Iris pigment epithelial cell (primary cell): ENCODE data around the gene NCOA5.

Experiments
- DNase-seq: peaks from one replicate; pipeline ENCODE4 v3.0.0-alpha.2; 2011; ENCODE audit warnings: low read depth

The NCOA5 gene

GRCh38 chr20:46013829-46014516 is 75.8 kb downstream of the NCOA5 start:
- peak; percentile 33 for DNase-seq

- DNase-seq, result no peak
Observed at GRCh38 chr20:46013322-46013828, 76.4 kb downstream of the NCOA5 start.

- DNase-seq, result no peak
Observed at GRCh38 chr20:46012921-46013320, 76.8 kb downstream of the NCOA5 start.

- DNase-seq, result peak; percentile 53
Observed at GRCh38 chr20:46011631-46012482, 77.9 kb downstream of the NCOA5 start.
